Left lung (tissue), 10 donors: Measurements from ENCODE around the gene NDUFS2. TPM values are rescaled to one million over a fixed set of nuclear protein-coding genes. Genes with fewer than 3 reads are reported as not detected.

ENCODE experiments used
- ATAC-seq: fragments of 200-7000 bp; cut with Tn5 transposase; one replicate; pipeline ENCODE4 v1.9.1; 2020; ENCODE audit warnings: moderate library complexity
- DNase-seq, 4 donors: peaks; one replicate each; pipeline ENCODE4 v3.0.0-alpha.2; 2013 to 2020
- H3K27ac ChIP-seq, 2 donors: fragments of 200-600 bp; sonication (generic) in 1 of 2; one replicate each; pipeline versions ENCODE4 v1.5.0 to v1.8.0; 2020 to 2021
- H3K27me3 ChIP-seq, 2 donors: fragments of 200-600 bp; sonication (generic) in 1 of 2; one replicate each; pipeline versions ENCODE4 v1.5.0 to v1.8.0; 2020 to 2021
- H3K36me3 ChIP-seq, 2 donors: fragments of 200-600 bp; sonication (generic) in 1 of 2; one replicate each; pipeline versions ENCODE4 v1.5.0 to v1.8.0; 2020 to 2021
- H3K4me1 ChIP-seq, 2 donors: fragments of 200-600 bp; one replicate each; pipeline ENCODE4 v1.8.0; 2021
- H3K4me3 ChIP-seq, 2 donors: fragments of 200-600 bp; sonication (generic) in 1 of 2; one replicate each; pipeline versions ENCODE4 v1.5.0 to v1.8.0; 2020 to 2021; ENCODE audit warnings: mild to moderate bottlenecking in 1 of 2
- H3K9me3 ChIP-seq, 2 donors: fragments of 200-600 bp; sonication (generic) in 1 of 2; one replicate each; pipeline versions ENCODE4 v1.5.0 to v1.8.0; 2020 to 2021
- intact Hi-C, 2 donors: fragments of 100-400 bp; cut with DNase I; formaldehyde crosslinking; loops; one replicate each; pipeline versions ENCODE4 v1.11.2 to v1.14.2; 2022
- polyA plus RNA-seq, 6 donors: library from polyadenylated mRNA; unstranded; fragments of 120-200 nt; gene quantifications; one replicate each; pipeline ENCODE4 v1.2.1, GENCODE V29; 2013; ENCODE audit not compliant: insufficient read length in 6 of 6
- total RNA-seq, 2 donors: library from RNA; stranded (reverse); fragmentation: NEBNext Ultra II Directional; extraction: Animal tissue kit (Norgen Biotek cat#: 25700); gene quantifications; one replicate each; pipeline ENCODE4 v1.2.1, GENCODE V29; 2021
- TF ChIP-seq, protein P1 (sequence below), 2 donors: fragments of 200-600 bp; sonication (generic) in 1 of 2; IDR thresholded peaks; one replicate each; pipeline versions ENCODE4 v1.5.0 to v1.8.0; 2021; ENCODE audit warnings: antibody characterized with exemption in 2 of 2
- donor health status: DM: no; HTN: yes; CAD: no.
- donor health status: DM: no; HTN: no; CAD: no.

The NDUFS2 gene
- total and polyA plus RNA-seq, 8 donors: 67.7 to 188 (median 151) TPM

DNA sequence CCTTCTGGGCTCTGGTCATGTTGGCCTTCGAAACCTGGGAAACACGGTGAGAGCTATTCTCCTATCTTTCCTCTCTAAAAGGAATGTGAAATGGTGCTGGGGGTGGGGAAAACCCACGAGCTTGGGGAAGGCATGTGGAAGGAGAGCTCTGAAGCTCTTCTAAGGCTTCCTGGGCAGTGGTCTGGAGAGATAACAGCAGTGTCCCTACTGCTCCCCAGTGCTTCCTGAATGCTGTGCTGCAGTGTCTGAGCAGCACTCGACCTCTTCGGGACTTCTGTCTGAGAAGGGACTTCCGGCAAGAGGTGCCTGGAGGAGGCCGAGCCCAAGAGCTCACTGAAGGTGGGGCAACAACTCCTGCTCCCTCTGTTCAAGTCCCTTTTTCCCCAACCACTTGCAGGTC lies 40.1 kb upstream of the NDUFS2 start:
- peaks cover 0 to 52% of the 10 kb centered on the region in 2 donors for H3K36me3 ChIP-seq
- intact Hi-C loops: no loop called here
- DNase-seq (no peak), ATAC-seq (no peak)
- peaks cover 11 to 44% of the 10 kb centered on the region in 2 donors for H3K4me1 ChIP-seq
- no peak overlapping the region for H3K27ac ChIP-seq
- no peaks in the 10 kb centered on the region for H3K27me3 ChIP-seq
- H3K9me3 ChIP-seq: no peaks in the 10 kb centered on the region
- no peak overlapping the region for H3K4me3 ChIP-seq
- TF ChIP-seq, protein P1, sequence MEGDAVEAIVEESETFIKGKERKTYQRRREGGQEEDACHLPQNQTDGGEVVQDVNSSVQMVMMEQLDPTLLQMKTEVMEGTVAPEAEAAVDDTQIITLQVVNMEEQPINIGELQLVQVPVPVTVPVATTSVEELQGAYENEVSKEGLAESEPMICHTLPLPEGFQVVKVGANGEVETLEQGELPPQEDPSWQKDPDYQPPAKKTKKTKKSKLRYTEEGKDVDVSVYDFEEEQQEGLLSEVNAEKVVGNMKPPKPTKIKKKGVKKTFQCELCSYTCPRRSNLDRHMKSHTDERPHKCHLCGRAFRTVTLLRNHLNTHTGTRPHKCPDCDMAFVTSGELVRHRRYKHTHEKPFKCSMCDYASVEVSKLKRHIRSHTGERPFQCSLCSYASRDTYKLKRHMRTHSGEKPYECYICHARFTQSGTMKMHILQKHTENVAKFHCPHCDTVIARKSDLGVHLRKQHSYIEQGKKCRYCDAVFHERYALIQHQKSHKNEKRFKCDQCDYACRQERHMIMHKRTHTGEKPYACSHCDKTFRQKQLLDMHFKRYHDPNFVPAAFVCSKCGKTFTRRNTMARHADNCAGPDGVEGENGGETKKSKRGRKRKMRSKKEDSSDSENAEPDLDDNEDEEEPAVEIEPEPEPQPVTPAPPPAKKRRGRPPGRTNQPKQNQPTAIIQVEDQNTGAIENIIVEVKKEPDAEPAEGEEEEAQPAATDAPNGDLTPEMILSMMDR (IDR thresholded peaks at IDR 0.05): no peak

DNA sequence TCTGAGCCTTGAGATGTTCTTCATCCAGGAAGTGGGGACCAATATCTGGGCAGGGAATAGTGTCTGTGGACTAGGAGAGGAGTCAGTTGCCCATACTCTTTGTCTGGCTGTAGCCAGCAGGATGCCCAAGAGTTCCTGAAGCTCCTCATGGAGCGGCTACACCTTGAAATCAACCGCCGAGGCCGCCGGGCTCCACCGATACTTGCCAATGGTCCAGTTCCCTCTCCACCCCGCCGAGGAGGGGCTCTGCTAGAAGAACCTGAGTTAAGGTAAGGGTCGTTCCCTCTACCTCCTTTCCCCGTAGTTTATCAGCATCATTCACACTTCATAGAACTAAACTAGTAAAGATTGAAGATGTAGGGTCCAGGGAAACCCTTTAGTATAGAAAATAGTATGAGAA lies 39.4 kb upstream of the NDUFS2 start:
- Histone ChIP-seq H3K27me3 (no peaks in the 10 kb centered on the region), H3K4me1 (peaks cover 14 to 51% of the 10 kb centered on the region in 2 donors), H3K4me3 (no peak overlapping the region), H3K36me3 (peaks cover 0 to 44% of the 10 kb centered on the region in 2 donors), H3K9me3 (no peaks in the 10 kb centered on the region), H3K27ac (no peak overlapping the region)
- TF ChIP-seq, protein P1 (IDR thresholded peaks at IDR 0.05): no peak
- DNase-seq (no peak), ATAC-seq (no peak)
- intact Hi-C loops: no loop called here

DNA sequence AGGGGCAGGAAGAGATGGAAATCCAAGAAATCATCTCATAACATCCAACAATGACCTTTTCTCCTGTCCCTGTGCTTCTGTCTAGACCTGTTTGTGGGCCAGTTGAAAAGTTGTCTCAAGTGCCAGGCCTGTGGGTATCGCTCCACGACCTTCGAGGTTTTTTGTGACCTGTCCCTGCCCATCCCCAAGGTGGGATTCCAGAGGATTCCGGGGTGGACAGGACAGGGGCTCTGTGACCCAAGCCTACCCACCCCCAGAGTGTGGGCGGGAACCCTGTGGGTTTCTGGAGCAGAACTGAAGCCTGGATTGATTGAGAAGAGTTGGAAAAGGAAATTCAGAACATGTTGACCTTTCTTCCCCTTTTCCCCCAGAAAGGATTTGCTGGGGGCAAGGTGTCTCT lies 38.4 kb upstream of the NDUFS2 start:
- Histone ChIP-seq H3K27me3 (no peaks in the 10 kb centered on the region), H3K36me3 (peaks cover 0 to 39% of the 10 kb centered on the region in 2 donors), H3K9me3 (no peaks in the 10 kb centered on the region), H3K4me3 (no peak overlapping the region), H3K4me1 (peaks cover 12 to 48% of the 10 kb centered on the region in 2 donors), H3K27ac (no peak overlapping the region)
- TF ChIP-seq, protein P1 (IDR thresholded peaks at IDR 0.05): no peak
- peak in 1 of 4 donors; percentile 32 for DNase-seq
- no peak for ATAC-seq
- intact Hi-C loops: no loop called here

DNA sequence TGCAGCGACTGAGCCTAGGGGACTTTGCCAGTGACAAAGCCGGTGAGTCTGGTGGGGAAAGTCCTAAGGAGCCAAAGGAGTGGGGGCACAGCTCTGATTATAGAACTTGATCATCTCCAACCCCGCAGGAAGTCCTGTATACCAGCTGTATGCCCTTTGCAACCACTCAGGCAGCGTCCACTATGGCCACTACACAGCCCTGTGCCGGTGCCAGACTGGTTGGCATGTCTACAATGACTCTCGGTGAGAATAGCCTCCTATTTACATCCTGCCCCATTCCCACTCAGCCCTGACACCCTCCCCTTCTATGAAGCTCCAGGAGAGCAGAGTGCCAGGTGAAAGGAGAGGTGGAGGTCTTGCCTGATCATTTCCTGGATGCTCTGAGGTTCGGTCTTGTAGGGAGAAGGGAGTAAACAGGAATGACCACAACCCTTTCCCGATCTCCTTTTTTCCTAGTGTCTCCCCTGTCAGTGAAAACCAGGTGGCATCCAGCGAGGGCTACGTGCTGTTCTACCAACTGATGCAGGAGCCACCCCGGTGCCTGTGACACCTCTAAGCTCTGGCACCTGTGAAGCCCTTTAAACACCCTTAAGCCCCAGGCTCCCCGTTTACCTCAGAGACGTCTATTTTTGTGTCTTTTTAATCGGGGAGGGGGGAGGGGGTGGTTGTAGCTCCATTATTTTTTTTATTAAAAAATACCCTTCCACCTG lies 37.1 kb upstream of the NDUFS2 start:
- TF ChIP-seq, protein P1 (IDR thresholded peaks at IDR 0.05): no peak
- peak overlapping the region; percentile 88 to 96 for H3K27ac ChIP-seq
- H3K4me3 ChIP-seq: peak overlapping the region in 1 of 2 donors; percentile 73
- H3K27me3 ChIP-seq: no peaks in the 10 kb centered on the region
- no peak for ATAC-seq
- intact Hi-C loops: no loop called here
- DNase-seq: peak in 1 of 4 donors; percentile 33
- H3K36me3 ChIP-seq: peaks cover 0 to 52% of the 10 kb centered on the region in 2 donors
- peaks cover 7 to 42% of the 10 kb centered on the region in 2 donors for H3K4me1 ChIP-seq
- H3K9me3 ChIP-seq: no peaks in the 10 kb centered on the region

DNA sequence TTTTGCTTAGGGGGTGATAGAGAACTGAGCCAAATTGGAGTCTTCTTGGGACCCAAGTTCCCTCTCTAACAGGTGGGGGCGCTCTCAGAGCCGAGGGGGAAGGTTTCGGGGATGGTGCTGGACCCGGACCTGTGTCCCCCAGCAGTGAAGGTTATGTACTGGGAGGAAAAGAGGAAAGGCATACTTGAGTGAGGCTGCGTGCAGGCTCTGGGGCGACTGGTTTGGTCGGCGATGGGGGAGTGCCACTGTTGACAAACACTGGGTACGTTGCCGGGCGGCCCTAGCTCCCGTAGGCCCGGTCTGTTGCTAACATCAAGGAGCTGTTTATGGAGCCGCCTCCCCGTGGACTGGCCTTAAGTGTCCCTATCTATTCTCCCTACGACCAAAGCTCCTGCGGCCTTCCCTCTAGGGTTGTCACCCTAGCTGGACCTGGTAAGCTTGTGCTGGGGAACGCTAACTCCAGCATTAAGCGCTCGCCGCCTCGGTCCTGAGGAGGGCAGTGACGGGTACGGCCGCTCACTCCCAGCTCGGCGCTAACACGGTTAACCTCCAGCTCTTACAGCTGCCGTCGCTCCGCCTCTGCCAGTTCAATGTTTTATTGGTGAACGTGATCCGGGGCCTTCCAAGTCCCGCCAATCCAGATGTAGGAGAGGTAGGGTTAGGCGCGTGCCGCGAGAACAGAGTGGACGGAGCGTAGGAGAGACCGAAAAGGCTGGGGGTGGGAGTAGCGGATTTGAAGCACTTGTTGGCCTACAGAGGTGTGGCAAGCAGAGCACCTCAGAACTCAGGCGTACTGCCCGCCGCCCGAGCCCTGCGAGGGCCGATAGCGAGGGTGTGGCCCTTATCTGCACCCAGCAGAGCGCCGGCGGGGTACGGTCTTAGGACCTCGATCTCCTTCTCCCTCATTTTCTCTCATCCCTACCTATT lies 36.2 kb upstream of the NDUFS2 start, which contains the start of gene PPOX:
PPOX (plus strand) TSS at position 685 of the 927 bp plus-strand sequence. CDS start 422 bp downstream, outside the sequence.
- no peaks in the 10 kb centered on the region for H3K9me3 ChIP-seq
- TF ChIP-seq, protein P1 (IDR thresholded peaks at IDR 0.05): peak in 1 of 2 donors; percentile 35
- ATAC-seq (peak; percentile 95), DNase-seq (peak; percentile 96 to 98 (median 96))
- peaks cover 0 to 58% of the 10 kb centered on the region in 2 donors for H3K36me3 ChIP-seq
- peak within 1 kb of the TSS; percentile 88 to 96 for H3K27ac ChIP-seq
- H3K4me3 ChIP-seq: peak within 1 kb of the TSS; percentile 62 to 73
- no peaks in the 10 kb centered on the region for H3K27me3 ChIP-seq
- peaks cover 4 to 32% of the 10 kb centered on the region in 2 donors for H3K4me1 ChIP-seq
- intact Hi-C loops: no loop called here
